HCT116 (cell line): Measurements from ENCODE around the gene PTHLH.
A peak's percentile ranks its signal among the peaks of the same experiment; 100 is the strongest.

Experiments used
- EZH2 ChIP-seq: fragments of 200-600 bp; sonication (generic); IDR thresholded peaks from 2 replicates; pipeline ENCODE4 v1.6.1; 2017; ENCODE audit warnings: antibody characterized with exemption, mixed run types
- FOSL1 ChIP-seq: IDR thresholded peaks from 2 replicates; pipeline ENCODE4 v1.6.1; 2012; ENCODE audit warnings: low read depth
- POLR2A ChIP-seq: IDR thresholded peaks from 2 replicates; pipeline ENCODE4 v1.7.0; 2011; ENCODE audit warnings: borderline replicate concordance; ENCODE audit not compliant: insufficient read depth, insufficient read length; ENCODE audit errors: extremely low read depth
- POLR2AphosphoS5 ChIP-seq: IDR thresholded peaks from 2 replicates; pipeline ENCODE4 v1.6.1; 2011; ENCODE audit warnings: mild to moderate bottlenecking, low read depth, low read length, moderate library complexity
- YY1 ChIP-seq: IDR thresholded peaks from 2 replicates; pipeline ENCODE4 v1.6.1; 2011; ENCODE audit warnings: low read length, low read depth, moderate library complexity, mild to moderate bottlenecking; ENCODE audit not compliant: insufficient replicate concordance; ENCODE audit errors: extremely low read depth
- TF ChIP-seq, protein P1 (sequence below), 3 experiments: fragments of 200-600 bp in 1 of 3; sonication (generic) in 1 of 3; IDR thresholded peaks in 2 of 3; conservative IDR thresholded peaks in 1 of 3; 2 replicates each; pipeline ENCODE4 v1.5.1; 2012 to 2017; ENCODE audit warnings: low read depth in 2 of 3, low read length in 2 of 3, antibody characterized with exemption in 1 of 3, borderline replicate concordance in 1 of 3, control low read depth in 1 of 3, mild to moderate bottlenecking in 1 of 3, mixed read lengths in 1 of 3, mixed run types in 1 of 3, moderate library complexity in 1 of 3; ENCODE audit not compliant: insufficient read depth in 1 of 3
- TF ChIP-seq, protein P2 (sequence below): IDR thresholded peaks from 2 replicates; pipeline ENCODE4 v1.6.1; 2012

DNA sequence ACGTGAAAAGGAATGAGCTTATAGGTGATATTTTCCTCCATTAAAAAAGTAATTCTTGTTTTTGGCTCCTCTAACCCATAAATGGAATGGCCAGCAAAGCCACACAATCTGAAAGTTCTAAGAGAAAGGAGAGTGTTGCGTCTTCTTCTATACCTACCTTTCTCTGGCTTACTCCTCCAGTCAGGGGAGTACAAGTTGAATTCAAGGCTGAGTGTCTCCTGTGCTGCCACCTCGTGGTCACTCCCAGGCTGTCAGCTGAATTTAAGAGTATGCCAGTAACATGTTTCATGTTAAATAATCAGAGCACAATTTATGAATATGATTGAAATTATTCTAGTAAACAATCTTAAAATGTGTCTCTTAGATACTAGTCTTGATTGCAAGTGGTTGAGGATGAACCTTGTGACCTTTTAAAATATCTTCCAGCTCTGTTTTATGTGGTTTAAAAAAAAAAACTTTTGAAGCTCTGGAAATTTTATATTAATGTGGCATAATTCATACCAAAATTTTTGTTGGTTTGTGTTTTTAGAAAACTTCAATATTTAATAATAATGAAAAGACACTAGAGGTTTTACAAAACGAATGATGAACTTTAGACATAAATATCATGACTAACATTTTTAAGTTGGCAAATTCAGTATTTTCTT lies 31.7 kb downstream of the PTHLH start:
- TF ChIP-seq, protein P1, sequence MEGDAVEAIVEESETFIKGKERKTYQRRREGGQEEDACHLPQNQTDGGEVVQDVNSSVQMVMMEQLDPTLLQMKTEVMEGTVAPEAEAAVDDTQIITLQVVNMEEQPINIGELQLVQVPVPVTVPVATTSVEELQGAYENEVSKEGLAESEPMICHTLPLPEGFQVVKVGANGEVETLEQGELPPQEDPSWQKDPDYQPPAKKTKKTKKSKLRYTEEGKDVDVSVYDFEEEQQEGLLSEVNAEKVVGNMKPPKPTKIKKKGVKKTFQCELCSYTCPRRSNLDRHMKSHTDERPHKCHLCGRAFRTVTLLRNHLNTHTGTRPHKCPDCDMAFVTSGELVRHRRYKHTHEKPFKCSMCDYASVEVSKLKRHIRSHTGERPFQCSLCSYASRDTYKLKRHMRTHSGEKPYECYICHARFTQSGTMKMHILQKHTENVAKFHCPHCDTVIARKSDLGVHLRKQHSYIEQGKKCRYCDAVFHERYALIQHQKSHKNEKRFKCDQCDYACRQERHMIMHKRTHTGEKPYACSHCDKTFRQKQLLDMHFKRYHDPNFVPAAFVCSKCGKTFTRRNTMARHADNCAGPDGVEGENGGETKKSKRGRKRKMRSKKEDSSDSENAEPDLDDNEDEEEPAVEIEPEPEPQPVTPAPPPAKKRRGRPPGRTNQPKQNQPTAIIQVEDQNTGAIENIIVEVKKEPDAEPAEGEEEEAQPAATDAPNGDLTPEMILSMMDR (IDR thresholded peaks at IDR 0.05 in 2 of 3, conservative IDR thresholded peaks at IDR 0.05 in 1 of 3; ENCODE audit: borderline replicate concordance in 1 of 3, insufficient read depth in 1 of 3, low read depth in 2 of 3, low read length in 2 of 3): peak; percentile 69 to 94 (median 85); a peak in 5 of 6 replicates
- TF ChIP-seq, protein P2, sequence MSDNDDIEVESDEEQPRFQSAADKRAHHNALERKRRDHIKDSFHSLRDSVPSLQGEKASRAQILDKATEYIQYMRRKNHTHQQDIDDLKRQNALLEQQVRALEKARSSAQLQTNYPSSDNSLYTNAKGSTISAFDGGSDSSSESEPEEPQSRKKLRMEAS: no peak
- TF ChIP-seq POLR2AphosphoS5 (no peak), FOSL1 (no peak), POLR2A (no peak), YY1 (no peak), EZH2 (no peak)
